GM18867 (cell line): ENCODE data around the gene CATSPERZ.

Experiments used
- ATAC-seq: cut with Tn5 transposase; IDR thresholded peaks from one replicate; pipeline ENCODE4 v1.9.1; 2021; ENCODE audit warnings: mild to moderate bottlenecking, moderate library complexity; ENCODE audit not compliant: unreplicated experiment

The CATSPERZ gene

GRCh38 chr11:64299847-64300648 is at the start of gene CATSPERZ:
Gene CATSPERZ, plus strand, starts transcription at chr11:64300358. Its CDS starts 53 bp downstream, at chr11:64300411.
- ATAC-seq: no peak

- no peak for ATAC-seq
These were observed 49.6 kb upstream of the CATSPERZ start for GRCh38 chr11:64250415-64251015.

- peak; percentile 46 for ATAC-seq
These were observed 49.0 kb upstream of the CATSPERZ start, which contains the start of gene PLCB3 for GRCh38 chr11:64251016-64251752. Gene PLCB3, plus strand, starts transcription at chr11:64251530. Its CDS starts 120 bp downstream, at chr11:64251650.

- no peak for ATAC-seq
These were observed 48.5 kb upstream of the CATSPERZ start for GRCh38 chr11:64251753-64252002.

- ATAC-seq: no peak
These were observed 47.9 kb upstream of the CATSPERZ start for GRCh38 chr11:64252003-64252872.

GRCh38 chr11:64253043-64253442 is 47.1 kb upstream of the CATSPERZ start:
- ATAC-seq: no peak

- ATAC-seq: no peak
These were observed 46.7 kb upstream of the CATSPERZ start for GRCh38 chr11:64253481-64253880.

GRCh38 chr11:64254326-64254725 is 45.8 kb upstream of the CATSPERZ start:
- ATAC-seq: no peak

- ATAC-seq: no peak
These were observed 44.7 kb upstream of the CATSPERZ start for GRCh38 chr11:64255135-64256128.

GRCh38 chr11:64256300-64256699 is 43.9 kb upstream of the CATSPERZ start:
- ATAC-seq: no peak

GRCh38 chr11:64258356-64258755 is 41.8 kb upstream of the CATSPERZ start:
- no peak for ATAC-seq

- ATAC-seq: no peak
These were observed 41.1 kb upstream of the CATSPERZ start for GRCh38 chr11:64258946-64259532.

- no peak for ATAC-seq
These were observed 40.6 kb upstream of the CATSPERZ start for GRCh38 chr11:64259533-64260067.

- ATAC-seq: no peak
These were observed 39.9 kb upstream of the CATSPERZ start for GRCh38 chr11:64260147-64260708.

- ATAC-seq: no peak
These were observed 38.5 kb upstream of the CATSPERZ start for GRCh38 chr11:64261556-64262080.

GRCh38 chr11:64262271-64263002 is 37.7 kb upstream of the CATSPERZ start:
- ATAC-seq: no peak

- ATAC-seq: no peak
These were observed 36.9 kb upstream of the CATSPERZ start for GRCh38 chr11:64263021-64263946.
